Stimulated activated naive CD8-positive, alpha-beta T cell treated with anti-CD3 and anti-CD28 coated beads, Interleukin-15, amount 100 ng/mL, for 72 hours (primary cell): ENCODE measurements around the gene SYPL1.

Source experiments
- ATAC-seq: fragments of 150-1000 bp; cut with Tn5 transposase; 2 replicates; pipeline ENCODE4 v1.10.0; 2021; ENCODE audit warnings: mild to moderate bottlenecking, moderate library complexity
- DNase-seq, 2 donors: peaks; one replicate each; pipeline ENCODE4 v3.0.0; 2021 to 2022
- H3K27ac Mint-ChIP-seq, 2 donors: one replicate each; pipeline ENCODE4 v1.8.0; 2022; ENCODE audit warnings: mild to moderate bottlenecking in 2 of 2, mixed read lengths in 2 of 2, moderate library complexity in 2 of 2
- H3K27me3 Mint-ChIP-seq: one replicate; pipeline ENCODE4 v1.8.0; 2022; ENCODE audit warnings: mixed read lengths
- H3K4me1 Mint-ChIP-seq: one replicate; pipeline ENCODE4 v1.8.0; 2022; ENCODE audit warnings: mild to moderate bottlenecking, mixed read lengths
- H3K4me3 Mint-ChIP-seq, 2 donors: one replicate each; pipeline ENCODE4 v1.8.0; 2022; ENCODE audit warnings: mild to moderate bottlenecking in 2 of 2, mixed read lengths in 2 of 2, moderate library complexity in 1 of 2
- H3K9me3 Mint-ChIP-seq, 2 donors: one replicate each; pipeline ENCODE4 v1.8.0; 2022; ENCODE audit warnings: mixed read lengths in 2 of 2

SYPL1 gene

GRCh38 chr7:106127984-106128780 lies 16.1 kb upstream of the SYPL1 start:
- Mint-ChIP-seq H3K9me3 (no peaks in the 10 kb centered on the region), H3K27me3 (peaks cover 12% of the 10 kb centered on the region), H3K4me1 (peaks cover 19% of the 10 kb centered on the region), H3K27ac (no peak overlapping the region), H3K4me3 (no peak overlapping the region)
- no peak for DNase-seq
- ATAC-seq: no peak

GRCh38 chr7:106126170-106126938 lies 14.2 kb upstream of the SYPL1 start:
- Mint-ChIP-seq H3K27me3 (peaks cover 12% of the 10 kb centered on the region), H3K4me3 (peak overlapping the region; percentile 60 to 66), H3K27ac (peak overlapping the region in 1 of 2 donors; percentile 20), H3K4me1 (peaks cover 25% of the 10 kb centered on the region), H3K9me3 (no peaks in the 10 kb centered on the region)
- ATAC-seq (peak; percentile 87), DNase-seq (peak; percentile 21 to 31)

GRCh38 chr7:106125417-106125816 lies 13.3 kb upstream of the SYPL1 start:
- Mint-ChIP-seq H3K27me3 (peaks cover 3% of the 10 kb centered on the region), H3K27ac (no peak overlapping the region), H3K4me1 (peaks cover 30% of the 10 kb centered on the region), H3K4me3 (no peak overlapping the region), H3K9me3 (no peaks in the 10 kb centered on the region)
- ATAC-seq (no peak), DNase-seq (no peak)

- no peaks in the 10 kb centered on the region for H3K27me3 Mint-ChIP-seq
- H3K27ac Mint-ChIP-seq: no peak overlapping the region
- ATAC-seq (no peak), DNase-seq (no peak)
- H3K9me3 Mint-ChIP-seq: no peaks in the 10 kb centered on the region
- H3K4me3 Mint-ChIP-seq: no peak overlapping the region
- H3K4me1 Mint-ChIP-seq: peaks cover 37% of the 10 kb centered on the region
These were observed 12.1 kb upstream of the SYPL1 start for GRCh38 chr7:106124186-106124585.

GRCh38 chr7:106122713-106123112 lies 10.6 kb upstream of the SYPL1 start:
- H3K27me3 Mint-ChIP-seq: no peaks in the 10 kb centered on the region
- no peaks in the 10 kb centered on the region for H3K9me3 Mint-ChIP-seq
- DNase-seq (no peak), ATAC-seq (no peak)
- no peak overlapping the region for H3K4me3 Mint-ChIP-seq
- H3K4me1 Mint-ChIP-seq: peaks cover 37% of the 10 kb centered on the region
- no peak overlapping the region for H3K27ac Mint-ChIP-seq

- Mint-ChIP-seq H3K27ac (peak overlapping the region in 1 of 2 donors; percentile 50), H3K27me3 (no peaks in the 10 kb centered on the region), H3K4me3 (no peak overlapping the region), H3K4me1 (peaks cover 35% of the 10 kb centered on the region), H3K9me3 (no peaks in the 10 kb centered on the region)
- ATAC-seq (no peak), DNase-seq (no peak)
These were observed 9.2 kb upstream of the SYPL1 start for GRCh38 chr7:106121189-106121810.

- Mint-ChIP-seq H3K27me3 (no peaks in the 10 kb centered on the region), H3K4me1 (peaks cover 34% of the 10 kb centered on the region), H3K27ac (peak overlapping the region in 1 of 2 donors; percentile 75), H3K9me3 (no peaks in the 10 kb centered on the region), H3K4me3 (no peak overlapping the region)
- DNase-seq (no peak), ATAC-seq (no peak)
These were observed 8.4 kb upstream of the SYPL1 start for GRCh38 chr7:106120500-106120899.

- ATAC-seq (no peak), DNase-seq (no peak)
- peaks cover 38% of the 10 kb centered on the region for H3K4me1 Mint-ChIP-seq
- no peaks in the 10 kb centered on the region for H3K27me3 Mint-ChIP-seq
- H3K9me3 Mint-ChIP-seq: no peaks in the 10 kb centered on the region
- no peak overlapping the region for H3K27ac Mint-ChIP-seq
- H3K4me3 Mint-ChIP-seq: no peak overlapping the region
These were observed 7.6 kb upstream of the SYPL1 start for GRCh38 chr7:106119719-106120118.

- no peak overlapping the region for H3K4me3 Mint-ChIP-seq
- ATAC-seq (no peak), DNase-seq (no peak)
- H3K4me1 Mint-ChIP-seq: peaks cover 55% of the 10 kb centered on the region
- no peaks in the 10 kb centered on the region for H3K9me3 Mint-ChIP-seq
- no peaks in the 10 kb centered on the region for H3K27me3 Mint-ChIP-seq
- H3K27ac Mint-ChIP-seq: no peak overlapping the region
These were observed 5.9 kb upstream of the SYPL1 start for GRCh38 chr7:106117786-106118544.

- ATAC-seq (no peak), DNase-seq (no peak)
- no peak overlapping the region for H3K27ac Mint-ChIP-seq
- H3K4me3 Mint-ChIP-seq: peak overlapping the region in 1 of 2 donors; percentile 4
- H3K27me3 Mint-ChIP-seq: no peaks in the 10 kb centered on the region
- H3K9me3 Mint-ChIP-seq: no peaks in the 10 kb centered on the region
- H3K4me1 Mint-ChIP-seq: peaks cover 50% of the 10 kb centered on the region
These were observed 4.1 kb upstream of the SYPL1 start for GRCh38 chr7:106116161-106116704.

- peaks cover 47% of the 10 kb centered on the region for H3K4me1 Mint-ChIP-seq
- no peak for ATAC-seq
- H3K27me3 Mint-ChIP-seq: no peaks in the 10 kb centered on the region
These were observed 2.7 kb upstream of the SYPL1 start for GRCh38 chr7:106114716-106115383.

GRCh38 chr7:106112972-106113421 lies 885 bp upstream of the SYPL1 start:
- H3K27ac Mint-ChIP-seq: peak overlapping the region; percentile 56 to 94
- H3K27me3 Mint-ChIP-seq: no peaks in the 10 kb centered on the region
- peaks cover 64% of the 10 kb centered on the region for H3K4me1 Mint-ChIP-seq
- peak overlapping the region; percentile 88 to 89 for H3K4me3 Mint-ChIP-seq
- ATAC-seq: no peak
- no peak for DNase-seq
- H3K9me3 Mint-ChIP-seq: no peaks in the 10 kb centered on the region

More at GRCh38 chr7:106114716-106115383, 2.7 kb upstream of the SYPL1 start:
- Mint-ChIP-seq H3K4me3 (peak overlapping the region; percentile 72 to 73), H3K27ac (peak overlapping the region; percentile 81 to 89), H3K9me3 (no peaks in the 10 kb centered on the region)
- DNase-seq: peak; percentile 26 to 44

- Mint-ChIP-seq H3K27me3 (no peaks in the 10 kb centered on the region), H3K27ac (peak overlapping the region; percentile 87 to 95), H3K4me3 (peak overlapping the region; percentile 88 to 89), H3K9me3 (no peaks in the 10 kb centered on the region), H3K4me1 (peaks cover 61% of the 10 kb centered on the region)
- peak in 1 of 2 donors; percentile 48 for DNase-seq
- peak; percentile 60 for ATAC-seq
These were observed 426 bp downstream of the SYPL1 start for GRCh38 chr7:106111655-106112117.

- Mint-ChIP-seq H3K27me3 (no peaks in the 10 kb centered on the region), H3K27ac (peak overlapping the region; percentile 81 to 87), H3K4me3 (peak overlapping the region; percentile 87 to 88), H3K4me1 (peaks cover 60% of the 10 kb centered on the region), H3K9me3 (no peaks in the 10 kb centered on the region)
- DNase-seq (no peak), ATAC-seq (no peak)
These were observed 1.0 kb downstream of the SYPL1 start for GRCh38 chr7:106110885-106111654.
